Measurements from ENCODE around the gene YES1.

GRCh38 chr18:679516-679915 lies 132.5 kb downstream of the YES1 start:
- TF ChIP-seq, protein P1, sequence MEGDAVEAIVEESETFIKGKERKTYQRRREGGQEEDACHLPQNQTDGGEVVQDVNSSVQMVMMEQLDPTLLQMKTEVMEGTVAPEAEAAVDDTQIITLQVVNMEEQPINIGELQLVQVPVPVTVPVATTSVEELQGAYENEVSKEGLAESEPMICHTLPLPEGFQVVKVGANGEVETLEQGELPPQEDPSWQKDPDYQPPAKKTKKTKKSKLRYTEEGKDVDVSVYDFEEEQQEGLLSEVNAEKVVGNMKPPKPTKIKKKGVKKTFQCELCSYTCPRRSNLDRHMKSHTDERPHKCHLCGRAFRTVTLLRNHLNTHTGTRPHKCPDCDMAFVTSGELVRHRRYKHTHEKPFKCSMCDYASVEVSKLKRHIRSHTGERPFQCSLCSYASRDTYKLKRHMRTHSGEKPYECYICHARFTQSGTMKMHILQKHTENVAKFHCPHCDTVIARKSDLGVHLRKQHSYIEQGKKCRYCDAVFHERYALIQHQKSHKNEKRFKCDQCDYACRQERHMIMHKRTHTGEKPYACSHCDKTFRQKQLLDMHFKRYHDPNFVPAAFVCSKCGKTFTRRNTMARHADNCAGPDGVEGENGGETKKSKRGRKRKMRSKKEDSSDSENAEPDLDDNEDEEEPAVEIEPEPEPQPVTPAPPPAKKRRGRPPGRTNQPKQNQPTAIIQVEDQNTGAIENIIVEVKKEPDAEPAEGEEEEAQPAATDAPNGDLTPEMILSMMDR (IDR thresholded peaks at IDR 0.05 in 4 of 5, conservative IDR thresholded peaks at IDR 0.05 in 1 of 5), result no peak
- no peak for TF ChIP-seq POLR2A (IDR thresholded peaks at IDR 0.05)

All from gastrocnemius medialis (tissue), 4 donors.